NCI-H128 (cell line): Measurements from ENCODE around the gene PRKCZ.

Experiments
- DNase-seq: peaks from one replicate; lab custom pipeline; 2025; ENCODE audit not compliant: unreplicated experiment; lab: John Stamatoyannopoulos, UW

PRKCZ gene

GRCh38 chr1:2024887-2025286 lies 25.3 kb upstream of the PRKCZ start:
- no peak for DNase-seq

DNA sequence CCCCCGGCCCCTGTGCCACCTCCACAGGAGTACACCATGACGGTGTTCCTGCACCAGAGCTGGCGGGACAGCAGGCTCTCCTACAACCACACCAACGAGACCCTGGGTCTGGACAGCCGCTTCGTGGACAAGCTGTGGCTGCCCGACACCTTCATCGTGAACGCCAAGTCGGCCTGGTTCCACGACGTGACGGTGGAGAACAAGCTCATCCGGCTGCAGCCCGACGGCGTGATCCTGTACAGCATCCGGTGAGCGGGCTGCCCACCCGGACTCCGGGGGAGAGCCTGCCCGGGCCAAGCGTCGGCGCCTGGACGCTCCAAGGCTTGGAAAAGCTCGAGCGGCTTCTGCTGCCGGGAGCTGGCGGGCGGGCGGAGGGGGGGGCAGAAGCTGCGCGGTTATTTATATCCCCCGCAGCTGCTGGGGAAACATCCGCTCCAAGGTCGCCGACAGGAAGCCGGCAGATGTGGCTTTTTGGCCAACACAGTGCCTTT lies 24.7 kb upstream of the PRKCZ start:
- DNase-seq = no peak

GRCh38 chr1:2027961-2028583 lies 22.1 kb upstream of the PRKCZ start:
- no peak for DNase-seq

GRCh38 chr1:2028870-2029560 lies 21.2 kb upstream of the PRKCZ start:
- DNase-seq = no peak

DNA sequence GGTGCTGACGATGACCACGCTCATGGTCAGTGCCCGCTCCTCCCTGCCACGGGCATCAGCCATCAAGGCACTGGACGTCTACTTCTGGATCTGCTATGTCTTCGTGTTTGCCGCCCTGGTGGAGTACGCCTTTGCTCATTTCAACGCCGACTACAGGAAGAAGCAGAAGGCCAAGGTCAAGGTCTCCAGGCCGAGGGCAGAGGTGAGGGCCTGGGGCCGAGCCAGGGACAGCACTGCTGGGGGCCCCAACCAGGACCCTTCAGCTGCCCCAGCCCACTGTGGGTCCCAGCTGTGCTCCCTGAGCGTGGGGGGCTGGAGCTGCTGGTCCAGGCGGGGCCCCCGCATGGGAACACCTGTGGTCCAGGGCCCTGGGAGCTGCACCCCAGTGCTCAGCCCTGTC lies 20.6 kb upstream of the PRKCZ start:
- no peak for DNase-seq

GRCh38 chr1:2030076-2030871 lies 19.9 kb upstream of the PRKCZ start:
- no peak for DNase-seq

DNA sequence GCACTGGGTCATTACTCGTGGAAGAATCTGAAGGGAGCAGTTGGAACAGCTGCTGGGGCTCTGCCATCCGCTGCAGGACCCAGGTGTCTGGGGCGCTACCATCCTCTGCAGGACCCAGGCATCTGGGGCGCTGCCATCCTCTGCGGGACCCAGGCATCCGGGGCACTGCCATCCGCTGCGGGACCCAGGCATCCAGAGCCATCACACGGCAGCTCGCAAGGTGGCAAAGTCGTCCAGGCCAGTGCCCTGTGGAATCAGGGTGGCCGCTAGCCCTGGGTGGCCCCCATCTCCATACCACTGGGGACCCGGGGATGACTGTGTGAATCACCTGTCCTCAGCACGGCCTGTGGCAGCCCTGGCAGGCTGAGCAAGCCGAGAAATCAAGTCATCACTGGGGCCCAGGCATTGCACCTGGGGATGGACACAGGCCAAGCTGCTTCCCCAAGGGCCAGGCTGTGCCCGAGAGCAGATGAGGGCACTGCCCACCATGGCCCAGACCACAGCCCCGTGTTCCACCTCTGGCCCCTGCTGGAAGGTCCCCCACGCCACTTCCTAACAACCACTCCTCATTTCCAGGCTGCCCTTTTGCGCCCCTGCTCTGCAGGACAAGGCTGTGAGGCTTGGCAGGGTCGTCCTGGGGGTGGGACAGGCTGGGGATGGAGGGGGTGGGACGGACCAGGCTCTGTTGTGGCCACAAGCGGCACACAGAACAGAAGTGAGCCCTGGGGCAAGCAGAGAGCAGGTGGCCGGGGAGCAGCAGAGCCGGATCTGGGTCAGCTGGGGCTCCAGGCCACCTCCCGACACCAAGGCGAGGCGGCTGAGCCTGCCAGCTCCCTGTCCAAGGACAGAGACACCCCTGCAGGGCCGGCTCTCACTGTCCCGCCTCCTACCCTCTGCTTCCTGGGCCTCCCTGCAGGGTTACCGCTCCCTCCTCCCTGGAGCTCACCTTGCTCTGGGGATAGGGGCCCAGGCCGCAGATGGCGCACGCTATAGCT lies 18.4 kb upstream of the PRKCZ start:
- no peak for DNase-seq

DNA sequence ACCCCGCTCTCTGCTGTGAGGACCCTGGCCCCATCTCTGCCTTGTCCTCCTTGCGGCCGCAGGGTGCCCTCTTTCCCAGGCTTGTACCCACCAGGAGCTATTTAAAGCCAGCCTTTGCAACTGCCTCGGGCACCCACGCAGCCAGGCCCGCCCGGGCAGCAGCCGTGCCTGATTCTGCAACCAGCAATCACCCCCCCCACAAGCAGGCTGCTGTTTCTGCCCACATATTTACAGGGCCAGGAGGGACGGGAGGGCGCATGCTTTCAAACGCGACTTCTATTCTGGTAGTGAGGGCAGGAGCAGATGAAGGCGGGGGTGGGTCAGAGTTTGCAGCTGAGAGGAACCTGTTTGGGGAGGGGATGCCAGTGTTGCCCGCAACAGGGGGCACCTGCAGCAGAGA lies 17.5 kb upstream of the PRKCZ start:
- no peak for DNase-seq

DNA sequence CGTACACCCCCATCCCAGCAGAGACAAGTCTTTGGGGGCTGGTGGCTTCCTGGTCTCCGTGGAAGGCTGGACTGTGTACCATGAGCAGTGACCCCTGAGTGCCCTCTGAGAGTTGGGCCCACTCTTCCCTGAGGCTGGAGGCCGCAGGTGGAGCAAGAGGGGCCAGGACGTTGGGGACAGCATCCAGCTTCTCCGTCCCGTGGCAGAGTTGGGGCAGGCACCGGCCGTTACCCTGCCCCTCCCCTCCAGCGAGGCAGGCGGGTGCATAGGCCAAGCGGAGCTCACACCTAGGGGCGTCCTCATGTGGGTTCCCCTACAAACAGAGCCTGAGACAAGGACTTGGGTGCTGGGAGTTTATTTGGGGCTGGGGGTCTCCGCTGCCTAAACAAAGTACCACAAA lies 17.0 kb upstream of the PRKCZ start:
- DNase-seq = no peak

DNA sequence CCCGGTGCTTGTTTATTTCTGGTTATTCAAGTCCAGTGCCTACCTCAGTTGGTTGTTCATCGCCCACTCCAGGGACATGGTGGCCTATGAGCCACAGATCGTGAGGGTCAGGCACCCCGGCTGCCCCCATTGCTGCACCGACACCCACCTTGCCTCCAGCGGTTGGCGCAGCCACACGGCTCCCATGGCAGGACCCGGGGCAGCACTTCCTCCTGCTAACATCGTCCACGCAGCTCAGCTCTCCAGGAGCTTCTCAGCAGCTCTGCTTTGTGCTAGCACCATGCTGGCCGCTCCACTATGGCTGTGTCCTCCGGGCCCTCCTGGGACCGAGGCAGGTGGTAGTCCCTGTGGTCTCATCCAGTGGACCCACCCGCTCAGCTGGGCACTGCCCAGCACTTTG lies 13.9 kb upstream of the PRKCZ start:
- DNase-seq = no peak

DNA sequence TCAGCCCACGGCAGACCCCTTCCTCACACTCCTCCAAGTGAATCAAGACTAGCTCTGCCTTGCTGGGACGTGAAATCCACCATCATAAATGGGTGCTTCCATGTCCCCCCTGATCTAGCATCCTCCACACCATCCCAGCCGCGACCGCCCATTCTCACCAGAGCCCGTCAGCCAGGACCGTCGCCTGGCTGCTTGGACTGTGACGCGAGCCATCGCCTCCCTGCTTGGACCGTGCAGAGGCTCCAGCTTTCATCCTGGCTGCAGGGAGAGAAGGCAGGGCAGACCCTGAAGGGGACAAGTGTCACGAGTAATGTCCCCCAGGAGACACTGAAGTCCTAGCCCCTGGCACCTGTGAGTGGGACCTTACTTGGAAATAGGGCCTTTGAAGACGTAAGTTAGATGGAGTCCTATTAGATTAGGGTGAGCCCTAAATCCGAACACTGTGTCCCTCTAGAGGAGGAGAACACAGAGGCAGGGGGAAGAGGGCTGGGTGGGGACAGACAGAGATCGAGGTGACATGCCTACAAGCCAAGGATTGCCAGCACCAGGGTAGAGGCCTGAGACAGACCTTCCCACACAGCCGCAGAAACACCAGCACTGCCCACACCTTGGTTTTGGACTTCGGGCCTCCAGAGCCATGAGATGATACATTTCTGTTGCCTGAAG lies 12.8 kb upstream of the PRKCZ start:
- no peak for DNase-seq

- DNase-seq = no peak
Observed at GRCh38 chr1:2038229-2038628, 12.0 kb upstream of the PRKCZ start.

DNA sequence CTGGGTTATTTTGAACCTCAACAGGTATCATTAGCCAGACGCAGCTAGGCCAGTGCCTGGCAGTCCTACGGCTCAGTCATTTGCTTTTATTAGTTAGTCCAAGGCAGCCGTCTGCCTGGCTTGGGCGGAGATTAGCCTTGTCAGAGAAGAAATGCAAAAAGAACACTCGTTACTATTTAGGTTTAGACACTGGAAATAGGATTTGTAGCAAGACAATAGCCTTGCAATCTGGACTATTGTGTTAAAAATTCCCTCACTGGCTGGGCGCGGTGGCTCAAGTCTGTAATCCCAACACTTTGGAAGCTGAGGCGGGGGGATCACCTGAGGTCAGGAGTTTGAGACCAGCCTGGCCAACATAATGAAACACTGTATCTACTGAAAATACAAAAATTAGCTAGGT lies 11.0 kb upstream of the PRKCZ start:
- DNase-seq = no peak

GRCh38 chr1:2041305-2041704 lies 8.9 kb upstream of the PRKCZ start:
- no peak for DNase-seq

- DNase-seq = no peak
Observed at GRCh38 chr1:2041887-2042286, 8.3 kb upstream of the PRKCZ start.

DNA sequence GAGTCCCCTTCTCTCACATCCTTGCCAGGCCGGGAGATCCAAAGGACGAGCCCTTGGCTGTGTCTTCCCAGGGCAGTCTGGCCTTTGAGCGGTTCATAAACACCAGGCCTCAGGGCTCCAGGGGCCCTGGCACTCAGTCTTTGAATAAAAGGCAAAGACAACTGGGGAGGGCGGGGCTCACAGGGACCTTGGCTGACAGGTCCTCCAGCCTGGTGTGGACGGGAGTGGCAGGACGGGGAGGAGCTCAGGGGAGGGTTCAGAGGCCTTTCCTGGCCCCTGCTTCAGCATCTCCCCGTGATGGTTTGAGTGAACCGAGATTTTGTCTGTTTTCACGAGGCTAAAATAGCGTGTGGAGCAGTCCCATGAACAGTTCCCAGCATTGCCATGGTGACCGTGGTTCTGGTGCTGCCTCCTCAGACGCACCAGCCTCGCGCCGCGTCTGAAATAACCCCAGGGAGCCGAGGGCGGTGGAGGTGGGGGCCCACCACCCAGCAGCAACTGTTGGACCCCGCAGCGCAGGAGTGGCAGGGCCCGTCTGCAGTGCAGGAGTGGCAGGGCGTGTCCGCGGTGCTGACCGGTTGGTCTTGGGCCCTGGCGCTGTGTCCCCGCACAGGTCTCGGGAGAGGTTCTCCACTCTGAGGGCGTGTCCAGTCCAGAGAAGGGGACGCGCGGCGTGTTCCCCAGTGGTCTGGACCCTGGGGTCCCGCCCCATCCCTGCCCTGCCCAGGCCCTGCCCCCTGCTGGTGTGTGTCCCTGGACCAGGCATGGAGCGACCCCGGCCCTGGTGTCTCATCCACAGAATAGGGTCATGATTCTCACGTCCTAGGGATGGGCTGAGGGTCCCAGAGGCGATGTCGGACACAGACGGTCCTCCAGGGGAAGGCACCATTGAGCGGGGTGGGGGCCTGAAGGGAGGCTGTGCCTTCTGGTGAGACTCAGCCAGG lies 7.1 kb upstream of the PRKCZ start:
- no peak for DNase-seq

DNA sequence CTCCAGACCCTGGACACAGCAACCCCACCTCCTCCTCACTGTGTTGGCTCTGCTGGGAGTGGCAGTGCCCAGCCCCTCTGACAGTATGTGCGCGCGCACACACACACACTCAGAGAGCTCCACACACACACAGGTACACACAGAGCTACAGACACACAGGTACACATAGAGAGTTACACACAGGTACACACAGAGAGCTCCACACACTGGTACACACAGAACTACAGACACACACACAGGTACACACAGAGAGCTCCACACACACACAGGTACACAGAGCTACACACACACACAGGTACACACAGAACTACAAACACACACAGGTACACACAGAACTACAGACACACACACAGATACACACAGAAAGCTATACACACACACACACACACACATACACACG lies 6.3 kb upstream of the PRKCZ start:
- no peak for DNase-seq

DNA sequence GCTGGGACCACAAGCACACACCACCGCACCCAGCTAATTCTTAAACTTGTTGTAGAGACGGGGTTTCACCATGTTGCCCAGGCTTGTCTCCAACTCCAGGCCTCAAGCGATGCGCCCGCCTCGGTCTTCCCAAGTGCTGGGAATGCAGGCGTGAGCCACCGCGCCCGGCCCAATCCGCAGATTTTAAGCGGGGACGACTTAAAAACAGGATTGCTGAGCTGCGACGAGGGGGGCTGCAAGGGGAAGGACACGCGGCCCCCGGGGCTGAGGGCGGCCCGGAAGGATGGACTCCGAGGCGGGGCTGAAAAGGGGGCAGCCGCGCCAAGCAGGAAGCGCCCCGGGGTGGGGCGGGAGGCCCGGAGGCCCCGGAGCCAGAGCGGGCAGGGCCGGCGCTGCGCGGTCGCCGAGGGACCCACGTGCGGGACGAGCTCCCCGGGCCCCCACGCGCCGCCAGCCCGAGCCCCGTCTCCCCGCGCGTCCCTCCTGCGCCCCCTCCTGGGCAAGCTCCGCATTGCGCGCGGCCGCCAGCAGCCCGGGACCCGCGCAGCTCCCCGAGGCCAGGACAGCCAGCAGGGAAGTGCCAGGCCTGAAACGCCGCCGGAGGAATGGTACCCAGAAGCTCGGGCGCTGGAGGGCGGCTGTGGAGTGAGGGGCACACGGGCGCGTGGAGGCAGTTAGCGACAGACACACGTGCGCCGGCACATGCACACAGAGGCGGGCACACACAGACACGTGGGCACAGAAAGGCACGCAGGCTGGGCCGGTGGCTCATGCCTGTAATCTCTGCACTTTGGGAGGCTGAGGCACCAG lies 5.5 kb upstream of the PRKCZ start:
- peak; percentile 25 for DNase-seq
